Stomach (tissue), 9 donors: ENCODE results near the gene HDHD5. TPM values are rescaled to one million over a fixed set of nuclear protein-coding genes. Genes with fewer than 3 reads are reported as not detected.

ENCODE experiments used
- DNase-seq, 2 donors: peaks; one replicate each; pipeline versions ENCODE4 v3.0.0 to v3.0.0-alpha.2; 2013 to 2019
- H3K27ac ChIP-seq, 5 donors: fragments of 200-600 bp in 4 of 5; sonication (generic) in 4 of 5; one replicate each; pipeline ENCODE4 v1.5.1; 2013 to 2019; ENCODE audit warnings: mild to moderate bottlenecking in 1 of 5, moderate library complexity in 1 of 5
- H3K27me3 ChIP-seq, 3 donors: fragments of 200-600 bp; sonication (generic); one replicate each; pipeline ENCODE4 v1.5.1; 2017 to 2019; ENCODE audit warnings: mixed run types in 1 of 3
- H3K36me3 ChIP-seq, 4 donors: fragments of 200-600 bp; sonication (generic); 1 replicate in 3 of 4; 2 replicates in 1 of 4; pipeline ENCODE4 v1.5.1; 2016 to 2019
- H3K4me1 ChIP-seq, 4 donors: fragments of 200-600 bp; sonication (generic); one replicate each; pipeline ENCODE4 v1.5.1; 2016 to 2019
- H3K4me3 ChIP-seq, 4 donors: fragments of 200-600 bp; sonication (generic) in 3 of 4; one replicate each; pipeline ENCODE4 v1.5.1; 2016 to 2019; ENCODE audit warnings: mild to moderate bottlenecking in 1 of 4
- H3K9me3 ChIP-seq, 4 donors: fragments of 200-600 bp; sonication (generic); one replicate each; pipeline ENCODE4 v1.5.1; 2016 to 2019
- CTCF ChIP-seq, 7 experiments: fragments of 450-650 bp in 4 of 7; fragments of 200-600 bp in 3 of 7; sonication (generic) in 3 of 7; IDR thresholded peaks; one replicate each; pipeline ENCODE4 v1.5.1; 2016 to 2019; ENCODE audit warnings: antibody characterized with exemption in 7 of 7, control low read depth in 2 of 7, mild to moderate bottlenecking in 1 of 7
- EP300 ChIP-seq: sonication (generic); formaldehyde crosslinking; IDR thresholded peaks from one replicate; pipeline ENCODE4 v1.6.1; 2017; ENCODE audit warnings: antibody characterized with exemption
- POLR2A ChIP-seq, 4 donors: fragments of 450-650 bp; IDR thresholded peaks; one replicate each; pipeline ENCODE4 v1.6.1; 2016; ENCODE audit warnings: antibody characterized with exemption in 4 of 4, control low read depth in 2 of 4, mild to moderate bottlenecking in 1 of 4, moderate library complexity in 1 of 4
- POLR2AphosphoS5 ChIP-seq, 3 donors: sonication (generic); formaldehyde crosslinking; IDR thresholded peaks; one replicate each; pipeline ENCODE4 v1.6.1; 2016; ENCODE audit warnings: antibody characterized with exemption in 3 of 3
- WGBS, 5 donors: extraction: QIAGEN DNeasy Blood & Tissue Kit in 3 of 5; methylation state at CpG; one replicate each; pipeline versions ENCODE4 v1.1.5 to v1.1.7; 2013 to 2018; 5-methylcytosine and 5-hydroxymethylcytosine counted together
- intact Hi-C: fragments of 100-400 bp; cut with DNase I; formaldehyde crosslinking; loops from one replicate; pipeline ENCODE4 v1.15.1; 2023; ENCODE audit warnings: low total_unique reads
- polyA plus RNA-seq, 3 donors: library from polyadenylated mRNA; stranded (reverse); fragments of 200-250 nt; gene quantifications; one replicate each; pipeline ENCODE4 v1.2.3, GENCODE V29; 2013
- total RNA-seq, 5 donors: library from RNA; depleted of rRNA; stranded (reverse); fragments of >200 nt; gene quantifications; one replicate each; pipeline versions ENCODE4 v1.1.0 to v1.2.3, GENCODE V29; 2014 to 2016
- donor health status: healthy with polysubstance abuse.
- donor health status: Bipolar disorder and iron deficiency.
- donor health status: healthy.

Gene HDHD5
- total and polyA plus RNA-seq, 8 donors, result 22.8 to 190 (median 34.0) TPM

GRCh38 chr22:17133137-17133536 lies 25.9 kb downstream of the HDHD5 start:
- peaks cover 0 to 26% (median 21%) of the 10 kb centered on the region in 4 donors for H3K36me3 ChIP-seq
- H3K9me3 ChIP-seq, result no peaks in the 10 kb centered on the region
- WGBS, 5 donors, result 82 to 95% (median 92%) methylated on average over 6 to 7 of the region's 7 CpGs
- no peak overlapping the region for H3K27ac ChIP-seq
- TF ChIP-seq EP300 (no peak), POLR2A (IDR thresholded peaks at IDR 0.05) (no peak), POLR2AphosphoS5 (IDR thresholded peaks at IDR 0.05) (no peak), CTCF (IDR thresholded peaks at IDR 0.05) (no peak)
- DNase-seq, result no peak
- no peaks in the 10 kb centered on the region for H3K27me3 ChIP-seq
- no peaks in the 10 kb centered on the region for H3K4me1 ChIP-seq
- intact Hi-C loops, result no loop called here
- H3K4me3 ChIP-seq, result no peak overlapping the region

GRCh38 chr22:17132112-17132511 lies 27.0 kb downstream of the HDHD5 start:
- no peak for DNase-seq
- WGBS, 5 donors, result 13 to 41% (median 18%) methylated on average over 2 of the region's 2 CpGs
- H3K27ac ChIP-seq, result no peak overlapping the region
- no peaks in the 10 kb centered on the region for H3K4me1 ChIP-seq
- H3K27me3 ChIP-seq, result no peaks in the 10 kb centered on the region
- TF ChIP-seq CTCF (IDR thresholded peaks at IDR 0.05) (no peak), EP300 (no peak), POLR2A (IDR thresholded peaks at IDR 0.05) (no peak), POLR2AphosphoS5 (IDR thresholded peaks at IDR 0.05) (no peak)
- H3K36me3 ChIP-seq, result peaks cover 0 to 16% (median 11%) of the 10 kb centered on the region in 4 donors
- H3K4me3 ChIP-seq, result no peak overlapping the region
- H3K9me3 ChIP-seq, result no peaks in the 10 kb centered on the region
- intact Hi-C loops, result no loop called here

GRCh38 chr22:17131686-17132085 lies 27.4 kb downstream of the HDHD5 start:
- no peak overlapping the region for H3K27ac ChIP-seq
- no peaks in the 10 kb centered on the region for H3K9me3 ChIP-seq
- peaks cover 0 to 12% (median 6%) of the 10 kb centered on the region in 4 donors for H3K36me3 ChIP-seq
- WGBS, 5 donors, result 44 to 56% (median 49%) methylated on average over 5 of the region's 5 CpGs
- no peaks in the 10 kb centered on the region for H3K27me3 ChIP-seq
- intact Hi-C loops, result no loop called here
- H3K4me1 ChIP-seq, result no peaks in the 10 kb centered on the region
- H3K4me3 ChIP-seq, result no peak overlapping the region
- no peak for DNase-seq
- TF ChIP-seq POLR2AphosphoS5 (IDR thresholded peaks at IDR 0.05), result no peak
- TF ChIP-seq EP300, result no peak
- no peak for TF ChIP-seq CTCF (IDR thresholded peaks at IDR 0.05)
- TF ChIP-seq POLR2A (IDR thresholded peaks at IDR 0.05), result no peak

GRCh38 chr22:17130199-17130598 lies 28.9 kb downstream of the HDHD5 start:
- Histone ChIP-seq H3K27me3 (no peaks in the 10 kb centered on the region), H3K36me3 (peaks cover 0 to 2% (median under 1%) of the 10 kb centered on the region in 4 donors), H3K4me1 (no peaks in the 10 kb centered on the region), H3K4me3 (no peak overlapping the region), H3K9me3 (no peaks in the 10 kb centered on the region), H3K27ac (no peak overlapping the region)
- 73 to 95% (median 88%) methylated on average over 1 of the region's 1 CpG for WGBS, 5 donors
- no peak for DNase-seq
- TF ChIP-seq EP300, result no peak
- no peak for TF ChIP-seq POLR2A (IDR thresholded peaks at IDR 0.05)
- TF ChIP-seq POLR2AphosphoS5 (IDR thresholded peaks at IDR 0.05), result no peak
- TF ChIP-seq CTCF (IDR thresholded peaks at IDR 0.05), result no peak
- intact Hi-C loops, result no loop called here
